GM23248 (cell line): ENCODE measurements around the gene SERPINB2. TPM values are rescaled to one million over a fixed set of nuclear protein-coding genes. Genes with fewer than 3 reads are reported as not detected.
A peak's percentile ranks its signal among the peaks of the same experiment; 100 is the strongest.

Experiments used
- DNase-seq: peaks from one replicate; pipeline ENCODE4 v3.0.0-alpha.2; 2015
- H2AFZ ChIP-seq: fragments of 200-600 bp; sonication (generic); 2 replicates; pipeline ENCODE4 v1.6.1; 2016; ENCODE audit warnings: antibody characterized with exemption
- H3F3A ChIP-seq: fragments of 200-600 bp; sonication (generic); 2 replicates; pipeline ENCODE4 v1.6.1; 2016; ENCODE audit warnings: mild to moderate bottlenecking, antibody characterized with exemption, mixed run types; ENCODE audit not compliant: insufficient read depth
- H3K27ac ChIP-seq: fragments of 200-600 bp; sonication (generic); 2 replicates; pipeline ENCODE4 v1.5.1; 2016; ENCODE audit warnings: mild to moderate bottlenecking
- H3K27me3 ChIP-seq: fragments of 200-600 bp; sonication (generic); replicated peaks from 2 replicates; pipeline ENCODE4 v1.6.1; 2016; ENCODE audit warnings: mild to moderate bottlenecking; ENCODE audit not compliant: insufficient read depth
- H3K36me3 ChIP-seq: fragments of 200-600 bp; sonication (generic); 2 replicates; pipeline ENCODE4 v1.6.1; 2016; ENCODE audit warnings: low read depth, mild to moderate bottlenecking
- H3K4me1 ChIP-seq: fragments of 200-600 bp; sonication (generic); 2 replicates; pipeline ENCODE4 v1.6.1; 2016; ENCODE audit warnings: mild to moderate bottlenecking; ENCODE audit not compliant: insufficient read depth
- H3K4me2 ChIP-seq: fragments of 200-600 bp; sonication (generic); one replicate; pipeline ENCODE4 v1.6.1; 2016; ENCODE audit warnings: mild to moderate bottlenecking; ENCODE audit not compliant: unreplicated experiment
- H3K4me3 ChIP-seq: fragments of 200-600 bp; sonication (generic); 2 replicates; pipeline ENCODE4 v1.5.1; 2016; ENCODE audit warnings: mild to moderate bottlenecking
- H3K79me2 ChIP-seq: fragments of 200-600 bp; sonication (generic); 2 replicates; pipeline ENCODE4 v1.6.1; 2016; ENCODE audit warnings: mild to moderate bottlenecking; ENCODE audit not compliant: insufficient read depth
- H3K9ac ChIP-seq: fragments of 200-600 bp; sonication (generic); 2 replicates; pipeline ENCODE4 v1.6.1; 2016; ENCODE audit warnings: mild to moderate bottlenecking
- H3K9me2 ChIP-seq: fragments of 200-600 bp; sonication (generic); 2 replicates; pipeline ENCODE4 v1.6.1; 2016; ENCODE audit warnings: mixed run types, mild to moderate bottlenecking, moderate library complexity; ENCODE audit not compliant: insufficient read depth
- H3K9me3 ChIP-seq: fragments of 200-600 bp; sonication (generic); one replicate; pipeline ENCODE4 v1.6.1; 2017; ENCODE audit warnings: low read depth
- H4K20me1 ChIP-seq: fragments of 200-600 bp; sonication (generic); 2 replicates; pipeline ENCODE4 v1.6.0; 2016; ENCODE audit not compliant: insufficient read depth
- EZH2 ChIP-seq: fragments of 200-600 bp; sonication (generic); IDR thresholded peaks from 2 replicates; pipeline ENCODE4 v1.6.1; 2018; ENCODE audit warnings: antibody characterized with exemption, mild to moderate bottlenecking; ENCODE audit not compliant: insufficient read depth, poor library complexity, severe bottlenecking
- EZH2phosphoT487 ChIP-seq: fragments of 200-600 bp; sonication (generic); IDR thresholded peaks from 2 replicates; pipeline ENCODE4 v1.6.1; 2018; ENCODE audit warnings: antibody characterized with exemption, moderate library complexity, mild to moderate bottlenecking, low read depth; ENCODE audit not compliant: insufficient read depth
- WGBS, 2 experiments: methylation state at CpG; one replicate each; pipeline ENCODE4 v1.1.6; 2015 to 2017; ENCODE audit warnings: low lambda C conversion rate in 2 of 2, low coverage in 1 of 2; ENCODE audit errors: missing lambda C conversion rate in 2 of 2; 5-methylcytosine and 5-hydroxymethylcytosine counted together
- in situ Hi-C: fragments of 300-500 bp; cut with MboI; formaldehyde crosslinking; loops from 2 replicates; pipeline ENCODE4 v1.15.0; 2020
- polyA plus RNA-seq: library from polyadenylated mRNA; unstranded; fragments of >200 nt; fragmentation: Nextera tagmentation; extraction: Ambion mirVana; gene quantifications from 2 replicates; pipeline ENCODE4 v1.2.1, GENCODE V29; 2016
- total RNA-seq: library from RNA; depleted of rRNA; stranded (reverse); fragments of >200 nt; shearing (Covaris generic); gene quantifications from 2 replicates; pipeline ENCODE4 v1.2.3, GENCODE V29; 2014; rRNA removed

The SERPINB2 gene
- total and polyA plus RNA-seq, 2 experiments from 2014 or later: 6.1 to 10.7 TPM

GRCh38 chr18:63949068-63949737, 61.7 kb downstream of the SERPINB2 start, which contains the start of gene HMSD:
TSS of gene HMSD (plus strand) at chr18:63949301. CDS start at chr18:63953456, 4,155 bp downstream.
- no peaks in the 10 kb centered on the region for H3K79me2 ChIP-seq
- peak; percentile 50 for DNase-seq

GRCh38 chr18:63951302-63951705, 63.8 kb downstream of the SERPINB2 start:
- H3K36me3 ChIP-seq: no peaks in the 10 kb centered on the region
- no peak overlapping the region for H3K27ac ChIP-seq
- H3K4me3 ChIP-seq: no peak overlapping the region
- no peaks in the 10 kb centered on the region for H3K9me2 ChIP-seq
- peak; percentile 63 for DNase-seq
- H4K20me1 ChIP-seq: no peaks in the 10 kb centered on the region
- H3K4me1 ChIP-seq: peaks cover 6% of the 10 kb centered on the region; the same call in 1 of the 2 replicates
- H3K9ac ChIP-seq: no peak overlapping the region
- no peaks in the 10 kb centered on the region for H3F3A ChIP-seq
- H2AFZ ChIP-seq: no peak overlapping the region
- in situ Hi-C loops: no loop called here
- 61 to 66% methylated on average over 4 of the region's 4 CpGs for WGBS, 2 experiments
- H3K27me3 ChIP-seq: no peaks in the 10 kb centered on the region
- H3K4me2 ChIP-seq: no peak overlapping the region
- no peaks in the 10 kb centered on the region for H3K9me3 ChIP-seq
- TF ChIP-seq EZH2phosphoT487 (no peak), EZH2 (no peak)
- H3K79me2 ChIP-seq: no peaks in the 10 kb centered on the region

More at GRCh38 chr18:63949068-63949737, 61.7 kb downstream of the SERPINB2 start, which contains the start of gene HMSD:
- H3K27ac ChIP-seq: no peak within 1 kb of the TSS
- WGBS, 2 experiments: 31 to 32% methylated on average over 32 to 35 of the region's 35 CpGs
- no peaks in the 10 kb centered on the region for H3K9me3 ChIP-seq
- peak within 1 kb of the TSS; percentile 57 for H3K4me2 ChIP-seq
- H3K9me2 ChIP-seq: no peaks in the 10 kb centered on the region
- in situ Hi-C loops: no loop called here
- no peaks in the 10 kb centered on the region for H3K36me3 ChIP-seq
- no peak for TF ChIP-seq EZH2
- TF ChIP-seq EZH2phosphoT487: no peak
- H2AFZ ChIP-seq: peak within 1 kb of the TSS; percentile 68
- H3K27me3 ChIP-seq: no peaks in the 10 kb centered on the region
- H3K4me1 ChIP-seq: peaks cover 6% of the 10 kb centered on the region; the same call in 1 of the 2 replicates
- H3K9ac ChIP-seq: no peak within 1 kb of the TSS
- no peaks in the 10 kb centered on the region for H4K20me1 ChIP-seq
- H3K4me3 ChIP-seq: peak within 1 kb of the TSS; percentile 29
- H3F3A ChIP-seq: no peaks in the 10 kb centered on the region

Other genes starting within 250 kb of the SERPINB2 start
- not detected in 2 replicates for gene SERPINB4, start 243.4 kb upstream of the SERPINB2 start, total RNA-seq
- gene SERPINB4, start 243.4 kb upstream of the SERPINB2 start, polyA plus RNA-seq: not detected in 2 replicates
- not detected in 2 replicates for gene SERPINB3, start 225.8 kb upstream of the SERPINB2 start, total RNA-seq
- 0.24 TPM in 1 of 2 replicates, not detected in the other for gene SERPINB3, start 225.8 kb upstream of the SERPINB2 start, polyA plus RNA-seq
- not detected in 2 replicates for gene SERPINB11, start 184.7 kb upstream of the SERPINB2 start, total RNA-seq
- not detected in 2 replicates for gene SERPINB11, start 184.7 kb upstream of the SERPINB2 start, polyA plus RNA-seq
- gene SERPINB7, start 112.3 kb upstream of the SERPINB2 start, total RNA-seq: 12.2 and 18.6 TPM in 2 replicates
- 12.5 and 13.8 TPM in 2 replicates for gene SERPINB7, start 112.3 kb upstream of the SERPINB2 start, polyA plus RNA-seq
- not detected in 2 replicates for gene SERPINB10, start 20.3 kb downstream of the SERPINB2 start, total RNA-seq
- not detected in 2 replicates for gene SERPINB10, start 20.3 kb downstream of the SERPINB2 start, polyA plus RNA-seq
- not detected in 2 replicates for gene HMSD, start 61.6 kb downstream of the SERPINB2 start, total RNA-seq
- gene HMSD, start 61.6 kb downstream of the SERPINB2 start, polyA plus RNA-seq: 0.83 TPM in 1 of 2 replicates, not detected in the other
- 21.2 and 25.3 TPM in 2 replicates for gene SERPINB8, start 82.4 kb downstream of the SERPINB2 start, total RNA-seq
- 57.3 and 61.7 TPM in 2 replicates for gene SERPINB8, start 82.4 kb downstream of the SERPINB2 start, polyA plus RNA-seq